Uterus (tissue), 4 donors: ENCODE measurements around the gene DBNDD1. TPM values are rescaled to one million over a fixed set of nuclear protein-coding genes. Genes with fewer than 3 reads are reported as not detected.

Source experiments
- DNase-seq, 2 donors: peaks; one replicate each; pipeline ENCODE4 v3.0.0-alpha.2; 2019 to 2020
- H3K27ac ChIP-seq, 2 donors: fragments of 200-600 bp; sonication (generic); 1 replicate in 1 of 2; 2 replicates in 1 of 2; pipeline ENCODE4 v1.5.1; 2016 to 2018
- H3K27me3 ChIP-seq, 2 donors: fragments of 200-600 bp; sonication (generic); one replicate each; pipeline ENCODE4 v1.5.1; 2018 to 2019; ENCODE audit warnings: control low read depth in 1 of 2
- H3K36me3 ChIP-seq, 2 donors: fragments of 200-600 bp; sonication (generic); one replicate each; pipeline ENCODE4 v1.5.1; 2019; ENCODE audit warnings: control low read depth in 1 of 2
- H3K4me1 ChIP-seq, 2 donors: fragments of 200-600 bp; sonication (generic); one replicate each; pipeline ENCODE4 v1.5.1; 2018 to 2019; ENCODE audit warnings: control low read depth in 1 of 2
- H3K4me3 ChIP-seq, 2 donors: fragments of 200-600 bp; sonication (generic); 1 replicate in 1 of 2; 2 replicates in 1 of 2; pipeline ENCODE4 v1.5.1; 2018 to 2019; ENCODE audit warnings: mild to moderate bottlenecking in 1 of 2
- H3K9me3 ChIP-seq, 2 donors: fragments of 200-600 bp; sonication (generic); one replicate each; pipeline ENCODE4 v1.5.1; 2019; ENCODE audit warnings: control low read depth in 1 of 2
- POLR2A ChIP-seq, 2 donors: fragments of 450-650 bp; IDR thresholded peaks; one replicate each; pipeline ENCODE4 v1.6.1; 2016; ENCODE audit warnings: antibody characterized with exemption in 2 of 2, mild to moderate bottlenecking in 1 of 2, moderate library complexity in 1 of 2
- intact Hi-C: fragments of 100-400 bp; cut with DNase I; formaldehyde crosslinking; loops from one replicate; pipeline ENCODE4 v1.15.1; 2023; ENCODE audit warnings: low total_unique reads
- total RNA-seq, 4 donors: library from RNA; depleted of rRNA in 3 of 4; stranded (reverse); fragments of >200 nt in 3 of 4; gene quantifications; one replicate each; pipeline versions ENCODE4 v1.1.0 to v1.2.4, GENCODE V29; 2014 to 2023
- TF ChIP-seq, protein P1 (sequence below), 4 experiments: fragments of 200-600 bp in 2 of 4; fragments of 450-650 bp in 2 of 4; sonication (generic) in 2 of 4; IDR thresholded peaks; one replicate each; pipeline ENCODE4 v1.5.1; 2016 to 2019; ENCODE audit warnings: antibody characterized with exemption in 4 of 4, mild to moderate bottlenecking in 2 of 4, moderate library complexity in 1 of 4
- donor health status: DM: yes; HTN: yes; CAD: no.

DBNDD1 gene
- total RNA-seq, 4 donors from 2014 or later, result 1.0 to 4.2 TPM; not detected in 2

DNA sequence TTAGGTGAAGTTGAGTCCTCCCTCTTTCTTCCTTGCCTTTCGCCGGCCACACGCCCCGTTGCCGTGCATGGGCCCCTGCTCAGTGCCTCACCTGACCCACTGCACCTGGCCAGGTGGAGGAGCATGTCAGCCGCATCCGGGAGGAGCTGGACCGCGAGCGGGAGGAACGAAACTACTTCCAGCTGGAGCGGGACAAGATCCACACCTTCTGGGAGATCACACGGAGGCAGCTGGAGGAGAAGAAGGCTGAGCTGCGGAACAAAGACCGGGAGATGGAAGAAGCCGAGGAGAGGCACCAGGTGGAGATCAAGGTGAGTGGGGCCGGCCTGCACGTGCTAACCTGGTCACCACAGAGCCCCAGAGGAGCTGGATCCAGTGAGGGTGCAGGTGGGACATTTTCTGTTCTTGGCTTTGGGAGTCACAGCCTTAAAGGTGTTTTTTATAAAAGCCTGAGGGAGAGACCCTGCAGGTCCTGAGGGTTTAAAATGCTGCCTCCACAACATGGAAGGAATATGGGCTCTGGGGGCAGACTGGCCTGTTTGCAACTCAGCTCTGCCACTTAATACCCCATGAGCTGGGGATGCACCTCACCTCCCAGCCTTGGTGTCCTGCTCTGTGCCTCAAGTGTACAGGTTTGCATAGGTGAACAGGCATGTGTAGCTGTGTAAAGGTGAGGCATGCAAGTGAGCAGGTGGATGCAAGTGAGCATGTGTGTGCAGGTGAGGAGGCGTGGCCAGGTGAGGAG lies 12.1 kb upstream of the DBNDD1 start:
- H3K27ac ChIP-seq, result no peak overlapping the region
- H3K9me3 ChIP-seq, result no peaks in the 10 kb centered on the region
- no peak overlapping the region for H3K4me3 ChIP-seq
- intact Hi-C loops, result no loop called here
- TF ChIP-seq, protein P1, sequence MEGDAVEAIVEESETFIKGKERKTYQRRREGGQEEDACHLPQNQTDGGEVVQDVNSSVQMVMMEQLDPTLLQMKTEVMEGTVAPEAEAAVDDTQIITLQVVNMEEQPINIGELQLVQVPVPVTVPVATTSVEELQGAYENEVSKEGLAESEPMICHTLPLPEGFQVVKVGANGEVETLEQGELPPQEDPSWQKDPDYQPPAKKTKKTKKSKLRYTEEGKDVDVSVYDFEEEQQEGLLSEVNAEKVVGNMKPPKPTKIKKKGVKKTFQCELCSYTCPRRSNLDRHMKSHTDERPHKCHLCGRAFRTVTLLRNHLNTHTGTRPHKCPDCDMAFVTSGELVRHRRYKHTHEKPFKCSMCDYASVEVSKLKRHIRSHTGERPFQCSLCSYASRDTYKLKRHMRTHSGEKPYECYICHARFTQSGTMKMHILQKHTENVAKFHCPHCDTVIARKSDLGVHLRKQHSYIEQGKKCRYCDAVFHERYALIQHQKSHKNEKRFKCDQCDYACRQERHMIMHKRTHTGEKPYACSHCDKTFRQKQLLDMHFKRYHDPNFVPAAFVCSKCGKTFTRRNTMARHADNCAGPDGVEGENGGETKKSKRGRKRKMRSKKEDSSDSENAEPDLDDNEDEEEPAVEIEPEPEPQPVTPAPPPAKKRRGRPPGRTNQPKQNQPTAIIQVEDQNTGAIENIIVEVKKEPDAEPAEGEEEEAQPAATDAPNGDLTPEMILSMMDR (IDR thresholded peaks at IDR 0.05), result no peak
- TF ChIP-seq POLR2A (IDR thresholded peaks at IDR 0.05), result no peak
- DNase-seq, result no peak
- no peaks in the 10 kb centered on the region for H3K27me3 ChIP-seq
- no peaks in the 10 kb centered on the region for H3K36me3 ChIP-seq
- H3K4me1 ChIP-seq, result no peaks in the 10 kb centered on the region

DNA sequence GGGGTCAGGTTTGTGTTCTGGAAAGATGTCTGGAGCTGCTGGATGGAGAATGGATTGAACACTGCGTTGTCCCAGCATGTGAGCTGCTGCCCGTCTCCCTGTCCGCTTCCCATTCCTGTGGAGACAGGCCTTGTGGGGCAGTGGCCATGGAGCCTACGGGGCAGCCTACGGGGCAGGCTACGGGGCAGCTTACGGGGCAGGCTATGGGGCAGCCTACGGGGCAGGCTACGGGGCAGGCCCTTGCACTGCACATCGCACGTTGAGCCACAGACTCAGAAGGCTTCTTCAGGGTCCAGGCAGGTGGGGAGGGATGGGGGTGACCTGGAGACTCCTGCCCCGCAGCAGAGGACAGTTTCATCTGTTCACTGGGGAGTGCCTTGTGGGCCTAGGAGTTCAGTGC lies 9.7 kb upstream of the DBNDD1 start:
- no peaks in the 10 kb centered on the region for H3K9me3 ChIP-seq
- no peaks in the 10 kb centered on the region for H3K27me3 ChIP-seq
- TF ChIP-seq, protein P1 (IDR thresholded peaks at IDR 0.05), result no peak
- TF ChIP-seq POLR2A (IDR thresholded peaks at IDR 0.05), result no peak
- H3K4me1 ChIP-seq, result no peaks in the 10 kb centered on the region
- no peak for DNase-seq
- no peak overlapping the region for H3K27ac ChIP-seq
- no peak overlapping the region for H3K4me3 ChIP-seq
- intact Hi-C loops, result no loop called here
- no peaks in the 10 kb centered on the region for H3K36me3 ChIP-seq

DNA sequence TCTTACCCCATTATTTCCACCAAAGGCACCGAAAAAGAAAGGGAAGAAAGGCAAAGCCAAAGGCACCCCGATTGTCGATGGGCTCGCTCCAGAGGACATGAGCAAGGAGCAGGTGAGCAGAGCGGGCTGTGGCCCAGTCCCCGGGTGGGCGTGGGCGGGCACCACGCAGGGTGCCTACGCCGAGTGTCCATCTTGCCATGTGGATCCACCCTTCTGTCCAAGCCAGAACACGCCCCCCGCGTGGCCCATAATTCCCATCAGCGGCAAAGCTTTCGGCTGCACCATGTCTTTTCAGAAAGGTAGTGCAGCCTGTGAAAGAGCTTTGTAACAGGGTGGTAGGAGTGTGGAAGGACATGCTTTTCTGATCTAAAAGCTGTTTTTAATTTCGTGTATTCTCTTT lies 8.4 kb upstream of the DBNDD1 start:
- Histone ChIP-seq H3K4me3 (no peak overlapping the region), H3K27me3 (no peaks in the 10 kb centered on the region), H3K4me1 (no peaks in the 10 kb centered on the region), H3K9me3 (no peaks in the 10 kb centered on the region), H3K27ac (no peak overlapping the region), H3K36me3 (no peaks in the 10 kb centered on the region)
- DNase-seq, result no peak
- intact Hi-C loops, result no loop called here
- TF ChIP-seq, protein P1 (IDR thresholded peaks at IDR 0.05), result no peak
- TF ChIP-seq POLR2A (IDR thresholded peaks at IDR 0.05), result no peak

DNA sequence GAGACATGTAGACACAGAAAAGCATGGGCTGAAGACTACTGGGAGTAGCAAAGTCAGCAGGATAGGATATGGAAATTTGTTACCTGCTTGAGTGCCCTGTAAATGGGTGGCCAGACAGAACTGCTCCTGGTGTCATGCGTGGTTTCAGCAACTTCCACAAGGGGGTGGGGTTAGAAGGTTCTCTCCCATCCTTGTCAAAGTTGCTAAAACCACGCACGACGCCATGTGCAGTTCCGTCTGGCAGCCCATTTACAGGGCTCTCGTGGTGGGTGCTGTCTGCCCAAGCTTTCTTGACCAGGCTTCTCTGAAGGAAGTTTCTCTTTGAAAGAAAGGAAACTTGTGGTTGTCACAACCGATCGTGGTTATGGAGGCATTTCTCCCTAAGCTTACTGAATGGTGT lies 6.9 kb upstream of the DBNDD1 start:
- no peak overlapping the region for H3K27ac ChIP-seq
- H3K4me3 ChIP-seq, result no peak overlapping the region
- H3K27me3 ChIP-seq, result no peaks in the 10 kb centered on the region
- H3K9me3 ChIP-seq, result no peaks in the 10 kb centered on the region
- H3K4me1 ChIP-seq, result no peaks in the 10 kb centered on the region
- DNase-seq, result no peak
- H3K36me3 ChIP-seq, result no peaks in the 10 kb centered on the region
- intact Hi-C loops, result no loop called here
- TF ChIP-seq POLR2A (IDR thresholded peaks at IDR 0.05), result no peak
- TF ChIP-seq, protein P1 (IDR thresholded peaks at IDR 0.05), result no peak

DNA sequence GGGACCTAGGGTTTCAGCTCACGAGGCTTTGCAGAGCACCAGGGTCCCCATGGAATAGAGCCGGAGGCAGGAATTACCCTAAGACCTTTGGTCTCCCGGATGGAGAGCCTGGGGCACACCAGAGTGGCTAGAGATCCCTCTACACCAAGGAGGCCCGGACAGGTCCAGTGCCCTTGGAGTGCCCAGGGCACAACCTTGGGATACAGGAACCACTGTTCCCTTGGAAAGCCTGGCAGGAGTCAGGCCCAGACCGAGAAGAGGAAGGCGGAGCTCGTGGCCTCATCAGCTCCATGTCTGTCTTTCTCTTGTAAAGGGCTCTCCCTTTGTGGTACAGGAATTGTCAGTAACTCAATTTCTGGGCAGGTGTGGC lies 3.8 kb upstream of the DBNDD1 start:
- H3K27ac ChIP-seq, result peak overlapping the region; percentile 49 to 67
- no peaks in the 10 kb centered on the region for H3K27me3 ChIP-seq
- TF ChIP-seq POLR2A (IDR thresholded peaks at IDR 0.05), result no peak
- TF ChIP-seq, protein P1 (IDR thresholded peaks at IDR 0.05), result no peak

More for the DNA sequence above, 3.8 kb upstream of the DBNDD1 start:
- H3K4me3 ChIP-seq, result peak overlapping the region; percentile 66 to 75
- no peaks in the 10 kb centered on the region for H3K9me3 ChIP-seq
- H3K4me1 ChIP-seq, result peaks cover 0 to 17% of the 10 kb centered on the region in 2 donors
- H3K36me3 ChIP-seq, result no peaks in the 10 kb centered on the region
- intact Hi-C loops, result no loop called here
- no peak for DNase-seq
